GM12878 (cell line): ENCODE data around the gene RAC2. TPM values are rescaled to one million over a fixed set of nuclear protein-coding genes. Genes with fewer than 3 reads are reported as not detected.

Experiments used
- ATAC-seq: fragments of 200-7000 bp; cut with Tn5 transposase; 3 replicates; pipeline ENCODE4 v1.9.1; 2020; ENCODE audit warnings: mild to moderate bottlenecking, moderate library complexity
- BruUV-seq: library from RNA; stranded (reverse); fragments of 400-500 nt; replicated peaks from 2 replicates; lab custom pipeline; 2021; lab: Mats Ljungman, UMichigan
- CTCF ChIA-PET: fragments of 300-600 bp; sonication (Branson Sonifier 250); formaldehyde crosslinking; extraction: SDS; loops from one replicate; lab custom pipeline; 2021; ENCODE audit warnings: inconsistent platforms; lab: Yijun Ruan, JAX
- POLR2A ChIA-PET: fragments of 350-600 bp; formaldehyde crosslinking; extraction: SDS; loops from one replicate; lab custom pipeline; 2021; ENCODE audit warnings: inconsistent platforms; lab: Charles Lee
- RAD21 ChIA-PET: fragments of 300-600 bp; sonication (Branson Sonifier 250); formaldehyde crosslinking; loops from one replicate; lab custom pipeline; 2023; ENCODE audit warnings: antibody characterized with exemption; ENCODE audit not compliant: unreplicated experiment; lab: Charles Lee
- SMC1A ChIA-PET: fragments of 300-600 bp; sonication (Branson Sonifier 250); formaldehyde crosslinking; loops from one replicate; lab custom pipeline; 2023; ENCODE audit not compliant: unreplicated experiment, uncharacterized antibody; lab: Charles Lee
- DNase-seq: peaks from one replicate; pipeline ENCODE4 v3.0.0-alpha.2; 2011; ENCODE audit warnings: low read depth, low spot score
- FAIRE-seq: peaks from 3 replicates; lab custom pipeline; 2011; peaks lifted over from hg19 to GRCh38; lab: Jason Lieb, UNC
- H2AFZ ChIP-seq: 2 replicates; pipeline ENCODE4 v1.6.0; 2011; ENCODE audit warnings: low read depth, low read length, control low read depth; ENCODE audit not compliant: control insufficient read depth
- H3K27ac ChIP-seq: 2 replicates; pipeline ENCODE4 v1.5.1; 2011; ENCODE audit warnings: control low read depth; ENCODE audit not compliant: control insufficient read depth, insufficient read depth
- H3K27me3 ChIP-seq, 2 experiments: replicated peaks in 1 of 2; 2 replicates each; pipeline versions ENCODE4 v1.6.0 to v1.6.1; 2011; ENCODE audit warnings: low read length in 1 of 2; ENCODE audit not compliant: control insufficient read depth in 2 of 2, insufficient read depth in 2 of 2
- H3K36me3 ChIP-seq, 2 experiments: 2 replicates each; pipeline ENCODE4 v1.5.1; 2011; ENCODE audit warnings: low read length in 1 of 2; ENCODE audit not compliant: control insufficient read depth in 2 of 2, insufficient read depth in 2 of 2
- H3K4me1 ChIP-seq: 2 replicates; pipeline ENCODE4 v1.6.1; 2011; ENCODE audit warnings: mild to moderate bottlenecking, low read length, moderate library complexity, mixed read lengths; ENCODE audit not compliant: control insufficient read depth, insufficient read depth
- H3K4me2 ChIP-seq: 2 replicates; pipeline ENCODE4 v1.6.0; 2011; ENCODE audit warnings: control low read depth; ENCODE audit not compliant: control insufficient read depth, insufficient read depth
- H3K4me3 ChIP-seq: fragments of 200-600 bp; sonication (generic); 2 replicates; pipeline ENCODE4 v1.5.1; 2016
- H3K79me2 ChIP-seq: 2 replicates; pipeline ENCODE4 v1.6.0; 2011; ENCODE audit warnings: low read length; ENCODE audit not compliant: control insufficient read depth, insufficient read depth
- H3K9ac ChIP-seq: 2 replicates; pipeline ENCODE4 v1.8.0; 2011; ENCODE audit warnings: low read length, control low read depth, mixed read lengths; ENCODE audit not compliant: control insufficient read depth, insufficient read depth
- H3K9me3 ChIP-seq: replicated peaks from 3 replicates; pipeline ENCODE4 v1.5.1; 2011; ENCODE audit warnings: mild to moderate bottlenecking, low read length; ENCODE audit not compliant: control insufficient read depth, insufficient read depth
- H4K20me1 ChIP-seq: 2 replicates; pipeline ENCODE4 v1.6.0; 2011; ENCODE audit not compliant: control insufficient read depth, insufficient read depth
- CREB1 ChIP-seq: IDR thresholded peaks from 2 replicates; pipeline ENCODE4 v1.6.1; 2012; ENCODE audit warnings: low read depth, mild to moderate bottlenecking, inconsistent platforms
- CUX1 ChIP-seq: IDR thresholded peaks from 2 replicates; pipeline ENCODE4 v1.6.1; 2012; ENCODE audit warnings: improper control_type of control experiment, low read depth, low read length; ENCODE audit not compliant: insufficient replicate concordance
- IRF3 ChIP-seq: fragments of 450-650 bp; IDR thresholded peaks from 2 replicates; pipeline ENCODE4 v1.6.1; 2014; ENCODE audit warnings: mild to moderate bottlenecking
- IRF4 ChIP-seq: IDR thresholded peaks from 2 replicates; pipeline ENCODE4 v1.6.1; 2011; ENCODE audit warnings: low read depth, low read length
- KDM1A ChIP-seq: fragments of 200-600 bp; sonication (generic); IDR thresholded peaks from 2 replicates; pipeline ENCODE4 v1.6.1; 2016; ENCODE audit warnings: borderline replicate concordance
- PML ChIP-seq: IDR thresholded peaks from 2 replicates; pipeline ENCODE4 v1.6.1; 2012; ENCODE audit warnings: low read length, inconsistent platforms
- POLR2AphosphoS5 ChIP-seq: IDR thresholded peaks from 2 replicates; pipeline ENCODE4 v1.6.1; 2011; ENCODE audit warnings: mild to moderate bottlenecking, low read length, inconsistent platforms
- RB1 ChIP-seq: fragments of 450-650 bp; formaldehyde crosslinking; IDR thresholded peaks from 2 replicates; pipeline ENCODE4 v1.6.1; 2017; ENCODE audit warnings: mild to moderate bottlenecking, borderline replicate concordance
- USF1 ChIP-seq: IDR thresholded peaks from 2 replicates; pipeline ENCODE4 v1.6.1; 2011; ENCODE audit warnings: borderline replicate concordance, low read depth, mild to moderate bottlenecking, moderate library complexity, mixed read lengths, low read length; ENCODE audit not compliant: insufficient read depth; ENCODE audit errors: extremely low read length
- WGBS: methylation state at CpG from one replicate; pipeline ENCODE4 v1.1.6; 2016; ENCODE audit warnings: low lambda C conversion rate; ENCODE audit not compliant: insufficient replicate concordance, insufficient coverage; ENCODE audit errors: missing lambda C conversion rate; 5-methylcytosine and 5-hydroxymethylcytosine counted together
- in situ Hi-C: fragments of 300-500 bp; cut with MboI; formaldehyde crosslinking; loops from 9 replicates; pipeline ENCODE4 v1.14.3; 2018; ENCODE audit warnings: mixed read lengths
- intact Hi-C: fragments of 100-400 bp; cut with micrococcal nuclease; formaldehyde crosslinking; loops from one replicate; pipeline ENCODE4 v1.14.2; 2022; ENCODE audit not compliant: unreplicated experiment
- polyA plus RNA-seq, 11 experiments: library from polyadenylated mRNA; depleted of rRNA in 4 of 11; unstranded in 6 of 11; stranded (reverse) in 5 of 11; fragments of >200 nt; fragmentation: Nextera tagmentation in 4 of 11; fragmentation: Illumina TruSeq in 1 of 11; extraction: Ambion mirVana in 4 of 11; extraction: Trizol in 1 of 11; gene quantifications; 1 replicate in 1 of 11; 2 replicates in 10 of 11; pipeline versions ENCODE4 v1.2.1 to v1.2.3, GENCODE V29; 2011 to 2016; ENCODE audit warnings: inconsistent platforms in 2 of 11, missing spikeins in 2 of 11, low read depth in 1 of 11
- total RNA-seq, 4 experiments: library from RNA; depleted of rRNA in 3 of 4; stranded (reverse); fragments of >200 nt in 3 of 4; fragmentation: Illumina TruSeq in 1 of 4; extraction: Trizol in 1 of 4; gene quantifications; 2 replicates each; pipeline versions ENCODE4 v1.2.1 to v1.2.3, GENCODE V29; 2013 to 2021

RAC2 gene
- total and polyA plus RNA-seq, 10 of the 15 experiments (the other 5 are each of a cell fraction or from before 2014, with no cell fraction given) = 102 to 386 (median 304) TPM

GRCh38 chr22:37211866-37212173, 32.2 kb downstream of the RAC2 start (continued):
- no peak for TF ChIP-seq CUX1

- Histone ChIP-seq H3K4me2 (no peak overlapping the region), H3K4me1 (peaks cover 9% of the 10 kb centered on the region), H4K20me1 (no peaks in the 10 kb centered on the region), H3K4me3 (no peak overlapping the region), H3K27me3 (no peaks in the 10 kb centered on the region), H3K27ac (no peak overlapping the region), H3K9ac (no peak overlapping the region), H2AFZ (no peak overlapping the region), H3K9me3 (no peaks in the 10 kb centered on the region), H3K79me2 (no peaks in the 10 kb centered on the region), H3K36me3 (no peaks in the 10 kb centered on the region; a peak in 3 of 4 replicates)
- SMC1A ChIA-PET = interaction anchor here (1.1 kb wide), 1 partner anchor 11 kb away, joined by 6 read pairs; no protein-coding TSS in a partner anchor
- ATAC-seq (no peak), FAIRE-seq (no peak), DNase-seq (no peak)
- intact Hi-C loops (no loop called here), in situ Hi-C loops (loop anchor here (25.0 kb wide), 1 partner anchor 1824 kb away; the partner anchor contains the start of gene HMOX1)
- no TSS peak for BruUV-seq
- CTCF ChIA-PET = interaction anchor here (2.7 kb wide), 1 partner anchor 11 kb away, joined by 18 read pairs; no protein-coding TSS in a partner anchor
- RAD21 ChIA-PET = interaction anchor here (1.3 kb wide), 1 partner anchor 49 kb away, joined by 3 read pairs; no protein-coding TSS in a partner anchor
- WGBS = 91% methylated on average over 23 of the region's 24 CpGs
- POLR2A ChIA-PET = interaction anchor here (1.0 kb wide), 1 partner anchor 8 kb away, joined by 3 read pairs; no protein-coding TSS in a partner anchor
- TF ChIP-seq PML (no peak), KDM1A (no peak), IRF4 (no peak), USF1 (no peak), POLR2AphosphoS5 (no peak), IRF3 (no peak), CREB1 (no peak), RB1 (no peak)
These were observed 32.8 kb downstream of the RAC2 start for GRCh38 chr22:37211075-37211865.
